Endodermal cell (in vitro differentiated cells): ENCODE results near the gene CD81. TPM values are rescaled to one million over a fixed set of nuclear protein-coding genes. Genes with fewer than 3 reads are reported as not detected.

Experiments
- DNase-seq: peaks from one replicate; pipeline ENCODE4 v3.0.0-alpha.2; 2017
- H3K27ac ChIP-seq: 2 replicates; pipeline ENCODE4 v1.5.1; 2013; ENCODE audit warnings: mild to moderate bottlenecking, low read depth, low read length, moderate library complexity
- H3K27me3 ChIP-seq: 2 replicates; pipeline ENCODE4 v1.6.1; 2013; ENCODE audit warnings: mild to moderate bottlenecking, low read length, moderate library complexity; ENCODE audit not compliant: insufficient read depth, control insufficient read depth, poor library complexity, severe bottlenecking
- H3K36me3 ChIP-seq: 2 replicates; pipeline ENCODE4 v1.7.0; 2013; ENCODE audit warnings: mild to moderate bottlenecking, low read length, moderate library complexity; ENCODE audit not compliant: control insufficient read depth, insufficient read depth
- H3K4me1 ChIP-seq: one replicate; pipeline ENCODE4 v1.7.0; 2013; ENCODE audit warnings: low read length; ENCODE audit not compliant: control insufficient read depth, insufficient read depth
- H3K4me3 ChIP-seq: 2 replicates; pipeline ENCODE4 v1.5.1; 2013; ENCODE audit warnings: mild to moderate bottlenecking, low read length, moderate library complexity
- H3K9ac ChIP-seq: 2 replicates; pipeline ENCODE4 v1.6.1; 2013; ENCODE audit warnings: mild to moderate bottlenecking, low read length, moderate library complexity; ENCODE audit not compliant: poor library complexity, severe bottlenecking; ENCODE audit errors: extremely low read depth
- H3K9me3 ChIP-seq: 2 replicates; pipeline ENCODE4 v1.6.1; 2013; ENCODE audit warnings: mild to moderate bottlenecking, low read length, moderate library complexity; ENCODE audit not compliant: control insufficient read depth
- H3K27ac Mint-ChIP-seq: 2 replicates; pipeline ENCODE4 v1.8.0; 2020; ENCODE audit warnings: mixed read lengths
- H3K27me3 Mint-ChIP-seq: 2 replicates; pipeline ENCODE4 v1.8.0; 2021; ENCODE audit warnings: mild to moderate bottlenecking, mixed read lengths; ENCODE audit not compliant: insufficient read depth
- H3K36me3 Mint-ChIP-seq: 2 replicates; pipeline ENCODE4 v1.8.0; 2020; ENCODE audit warnings: low read depth, mixed read lengths
- H3K4me1 Mint-ChIP-seq: 2 replicates; pipeline ENCODE4 v1.8.0; 2020; ENCODE audit warnings: mixed read lengths
- H3K4me3 Mint-ChIP-seq: 2 replicates; pipeline ENCODE4 v1.8.0; 2020; ENCODE audit warnings: mild to moderate bottlenecking, moderate library complexity, mixed read lengths
- H3K9me3 Mint-ChIP-seq: 2 replicates; pipeline ENCODE4 v1.8.0; 2020; ENCODE audit warnings: mild to moderate bottlenecking, mixed read lengths
- CTCF ChIP-seq: fragments of 200-600 bp; sonication (generic); conservative IDR thresholded peaks from 2 replicates; pipeline ENCODE4 v1.5.0; 2021; ENCODE audit warnings: antibody characterized with exemption, mild to moderate bottlenecking
- WGBS, 2 experiments: methylation state at CpG; one replicate each; pipeline versions ENCODE4 v1.1.5 to v1.1.7; 2013; ENCODE audit warnings: missing lambda C conversion rate in 2 of 2, mixed read lengths in 1 of 2; ENCODE audit not compliant: insufficient coverage in 1 of 2, insufficient read length in 1 of 2; 5-methylcytosine and 5-hydroxymethylcytosine counted together
- total RNA-seq, 2 donors: library from RNA; stranded (reverse); fragmentation: NEBNext Ultra II Directional in 1 of 2; extraction: Animal tissue kit (Norgen Biotek cat#: 25700) in 1 of 2; gene quantifications; 2 replicates in 1 of 2; 3 replicates in 1 of 2; pipeline ENCODE4 v1.2.1, GENCODE V29; 2021

Gene CD81
- total RNA-seq, 2 donors from 2014 or later = 275 to 331 TPM

- DNase-seq = no peak
- Histone ChIP-seq H3K27ac (no peak overlapping the region), H3K27me3 (no peaks in the 10 kb centered on the region), H3K4me3 (no peak overlapping the region), H3K9ac (no peak overlapping the region), H3K9me3 (no peaks in the 10 kb centered on the region), H3K4me1 (no peaks in the 10 kb centered on the region), H3K36me3 (peaks cover 19% of the 10 kb centered on the region)
- WGBS, 2 experiments = 91 to 94% methylated on average over 4 to 12 of the region's 12 CpGs
- Mint-ChIP-seq H3K4me1 (peaks cover 5% of the 10 kb centered on the region), H3K4me3 (no peak overlapping the region), H3K36me3 (peaks cover 6% of the 10 kb centered on the region), H3K9me3 (no peaks in the 10 kb centered on the region), H3K27me3 (no peaks in the 10 kb centered on the region), H3K27ac (peak overlapping the region; percentile 74)
- TF ChIP-seq CTCF = no peak
Observed at GRCh38 chr11:2404735-2405196, 27.7 kb downstream of the CD81 start.

- H3K4me1 ChIP-seq = no peaks in the 10 kb centered on the region
- Mint-ChIP-seq H3K9me3 (no peaks in the 10 kb centered on the region), H3K4me3 (no peak overlapping the region), H3K27me3 (no peaks in the 10 kb centered on the region), H3K36me3 (peaks cover 6% of the 10 kb centered on the region), H3K27ac (no peak overlapping the region), H3K4me1 (peaks cover 3% of the 10 kb centered on the region)
- no peak overlapping the region for H3K27ac ChIP-seq
- no peak overlapping the region for H3K4me3 ChIP-seq
- H3K27me3 ChIP-seq = no peaks in the 10 kb centered on the region
- H3K9me3 ChIP-seq = no peaks in the 10 kb centered on the region
- 92 to 94% methylated on average over 13 to 14 of the region's 14 CpGs for WGBS, 2 experiments
- H3K9ac ChIP-seq = no peak overlapping the region
- H3K36me3 ChIP-seq = peaks cover 19% of the 10 kb centered on the region
- TF ChIP-seq CTCF = no peak
- no peak for DNase-seq
Observed at GRCh38 chr11:2406451-2406850, 29.3 kb downstream of the CD81 start.

- Mint-ChIP-seq H3K27ac (no peak overlapping the region), H3K27me3 (no peaks in the 10 kb centered on the region), H3K4me3 (no peak overlapping the region), H3K36me3 (peaks cover 6% of the 10 kb centered on the region), H3K4me1 (no peaks in the 10 kb centered on the region), H3K9me3 (no peaks in the 10 kb centered on the region)
- no peak for TF ChIP-seq CTCF
- Histone ChIP-seq H3K9me3 (no peaks in the 10 kb centered on the region), H3K4me3 (no peak overlapping the region), H3K27me3 (no peaks in the 10 kb centered on the region), H3K36me3 (peaks cover 19% of the 10 kb centered on the region), H3K27ac (no peak overlapping the region), H3K4me1 (no peaks in the 10 kb centered on the region), H3K9ac (no peak overlapping the region)
- no peak for DNase-seq
- 89 to 95% methylated on average over 14 to 24 of the region's 24 CpGs for WGBS, 2 experiments
Observed at GRCh38 chr11:2406878-2407410, 29.8 kb downstream of the CD81 start.
